Measurements from ENCODE around the gene NOS1AP. TPM values are rescaled to one million over a fixed set of nuclear protein-coding genes. Genes with fewer than 3 reads are reported as not detected.

NOS1AP gene
- total RNA-seq, 2 experiments from 2014 or later: 0.18 TPM

- POLR2A ChIA-PET: no interaction called here
- intact Hi-C loops (cut with micrococcal nuclease): no loop called here
- no peak overlapping the region for H3K4me3 Mint-ChIP-seq
- CTCF ChIA-PET: interaction anchor here (0.9 to 1.5 kb wide), 2 partner anchors 9 to 25 kb away, joined by 3 to 7 read pairs; no protein-coding TSS in a partner anchor
- H3K36me3 Mint-ChIP-seq (ENCODE audit: low read depth): no peaks in the 10 kb centered on the region
- H3K27ac Mint-ChIP-seq: no peak overlapping the region
- no peak for TF ChIP-seq CTCF (IDR thresholded peaks at IDR 0.05)
- no peaks in the 10 kb centered on the region for H3K27me3 Mint-ChIP-seq
- DNase-seq (no peak), ATAC-seq (no peak)
- H3K9me3 Mint-ChIP-seq: no peaks in the 10 kb centered on the region
- H3K4me1 Mint-ChIP-seq (ENCODE audit: low read depth): no peaks in the 10 kb centered on the region
Measured at GRCh38 chr1:162383091-162383490, 313.6 kb downstream of the NOS1AP start.

- no peaks in the 10 kb centered on the region for H3K27me3 Mint-ChIP-seq
- no peaks in the 10 kb centered on the region for H3K36me3 Mint-ChIP-seq (ENCODE audit: low read depth)
- intact Hi-C loops (cut with micrococcal nuclease): no loop called here
- POLR2A ChIA-PET: no interaction called here
- no peak overlapping the region for H3K27ac Mint-ChIP-seq
- H3K4me1 Mint-ChIP-seq (ENCODE audit: low read depth): no peaks in the 10 kb centered on the region
- no peak for TF ChIP-seq CTCF (IDR thresholded peaks at IDR 0.05)
- H3K9me3 Mint-ChIP-seq: no peaks in the 10 kb centered on the region
- ATAC-seq (no peak), DNase-seq (no peak)
- CTCF ChIA-PET: no interaction called here
- no peak overlapping the region for H3K4me3 Mint-ChIP-seq
Measured at GRCh38 chr1:162383516-162383915, 314.0 kb downstream of the NOS1AP start.

- intact Hi-C loops (cut with micrococcal nuclease): no loop called here
- Mint-ChIP-seq H3K27me3 (no peaks in the 10 kb centered on the region), H3K4me3 (no peak overlapping the region), H3K9me3 (no peaks in the 10 kb centered on the region), H3K4me1 (ENCODE audit: low read depth) (no peaks in the 10 kb centered on the region), H3K27ac (no peak overlapping the region), H3K36me3 (ENCODE audit: low read depth) (no peaks in the 10 kb centered on the region)
- DNase-seq (no peak), ATAC-seq (no peak)
- no peak for TF ChIP-seq CTCF (IDR thresholded peaks at IDR 0.05)
- ChIA-PET CTCF (no interaction called here), POLR2A (no interaction called here)
Measured at GRCh38 chr1:162384116-162384515, 314.6 kb downstream of the NOS1AP start.

GRCh38 chr1:162384601-162385279 is 315.2 kb downstream of the NOS1AP start:
- no peaks in the 10 kb centered on the region for H3K36me3 Mint-ChIP-seq (ENCODE audit: low read depth)
- no peaks in the 10 kb centered on the region for H3K4me1 Mint-ChIP-seq (ENCODE audit: low read depth)
- CTCF ChIA-PET: no interaction called here
- no peak overlapping the region for H3K4me3 Mint-ChIP-seq
- ATAC-seq (no peak), DNase-seq (no peak)
- H3K27ac Mint-ChIP-seq: no peak overlapping the region
- no peaks in the 10 kb centered on the region for H3K9me3 Mint-ChIP-seq
- intact Hi-C loops (cut with micrococcal nuclease): no loop called here
- POLR2A ChIA-PET: no interaction called here
- no peak for TF ChIP-seq CTCF (IDR thresholded peaks at IDR 0.05)
- no peaks in the 10 kb centered on the region for H3K27me3 Mint-ChIP-seq

- Mint-ChIP-seq H3K4me1 (ENCODE audit: low read depth) (no peaks in the 10 kb centered on the region), H3K4me3 (no peak overlapping the region), H3K27me3 (peaks cover 2% of the 10 kb centered on the region), H3K27ac (no peak overlapping the region), H3K9me3 (no peaks in the 10 kb centered on the region), H3K36me3 (ENCODE audit: low read depth) (no peaks in the 10 kb centered on the region)
- no peak for DNase-seq
- ChIA-PET CTCF (no interaction called here), POLR2A (no interaction called here)
- TF ChIP-seq CTCF (IDR thresholded peaks at IDR 0.05): no peak
- ATAC-seq: no peak
- intact Hi-C loops (cut with micrococcal nuclease): no loop called here
Measured at GRCh38 chr1:162385280-162385623, 315.8 kb downstream of the NOS1AP start.

Measured in activated CD8-positive, alpha-beta T cell treated with anti-CD3 and anti-CD28 coated beads for 36 hours (primary cell).